Mucosa of descending colon (tissue), 3 donors: ENCODE data around the gene CES4A. TPM values are rescaled to one million over a fixed set of nuclear protein-coding genes. Genes with fewer than 3 reads are reported as not detected.

ENCODE experiments used
- ATAC-seq: fragments of 200-7000 bp; cut with Tn5 transposase; one replicate; pipeline ENCODE4 v1.9.1; 2020; ENCODE audit warnings: mild to moderate bottlenecking, moderate library complexity
- DNase-seq, 3 donors: peaks; one replicate each; pipeline ENCODE4 v3.0.0-alpha.2; 2020
- H3K36me3 ChIP-seq: fragments of 200-600 bp; one replicate; pipeline ENCODE4 v1.8.0; 2021; ENCODE audit warnings: low read depth, mild to moderate bottlenecking
- H3K4me1 ChIP-seq: fragments of 200-600 bp; one replicate; pipeline ENCODE4 v1.8.0; 2021; ENCODE audit warnings: low read depth, mild to moderate bottlenecking
- H3K4me3 ChIP-seq: fragments of 200-600 bp; one replicate; pipeline ENCODE4 v1.8.0; 2021; ENCODE audit warnings: mild to moderate bottlenecking
- H3K9me3 ChIP-seq: fragments of 200-600 bp; one replicate; pipeline ENCODE4 v1.8.0; 2021; ENCODE audit warnings: mild to moderate bottlenecking
- CTCF ChIP-seq: fragments of 200-600 bp; IDR thresholded peaks from one replicate; pipeline ENCODE4 v1.8.0; 2022; ENCODE audit warnings: antibody characterized with exemption, mild to moderate bottlenecking
- intact Hi-C, 2 donors: fragments of 100-400 bp; cut with DNase I in 1 of 2; cut with micrococcal nuclease in 1 of 2; formaldehyde crosslinking; loops; one replicate each; pipeline versions ENCODE4 v1.11.0 to v1.11.1; 2022; cut with DNase I, micrococcal nuclease
- total RNA-seq, 3 donors: library from RNA; stranded (reverse); fragmentation: NEBNext Ultra II Directional in 2 of 3; extraction: Animal tissue kit (Norgen Biotek cat#: 25700) in 2 of 3; gene quantifications; one replicate each; pipeline versions ENCODE4 v1.2.1 to v1.2.4, GENCODE V29; 2021 to 2023
- donor health status: DM: no; HTN: no; CAD: no; lungs with moderate emphysema.
- donor health status: DM: no; HTN: no; CAD: no.
- donor health status: DM: no; HTN: yes; CAD: no.

Gene CES4A
- total RNA-seq, 3 donors from 2014 or later = 6.3 to 10.1 (median 8.3) TPM

GRCh38 chr16:67016681-67017420 lies 28.5 kb downstream of the CES4A start:
- no peak for TF ChIP-seq CTCF
- intact Hi-C loops = no loop called here

GRCh38 chr16:67017421-67017750 lies 29.0 kb downstream of the CES4A start:
- no peak overlapping the region for H3K4me3 ChIP-seq
- intact Hi-C loops = no loop called here
- no peak for TF ChIP-seq CTCF
- ATAC-seq = no peak
- peaks cover 10% of the 10 kb centered on the region for H3K4me1 ChIP-seq
- no peaks in the 10 kb centered on the region for H3K36me3 ChIP-seq
- peak in 1 of 3 donors; percentile 14 for DNase-seq
- no peaks in the 10 kb centered on the region for H3K9me3 ChIP-seq

More at GRCh38 chr16:67016681-67017420, 28.5 kb downstream of the CES4A start:
- Histone ChIP-seq H3K36me3 (no peaks in the 10 kb centered on the region), H3K4me3 (no peak overlapping the region), H3K4me1 (peaks cover 10% of the 10 kb centered on the region), H3K9me3 (no peaks in the 10 kb centered on the region)
- peak in 1 of 3 donors; percentile 10 for DNase-seq
- ATAC-seq = no peak

- intact Hi-C loops = no loop called here
- Histone ChIP-seq H3K36me3 (no peaks in the 10 kb centered on the region), H3K4me3 (no peak overlapping the region), H3K4me1 (peaks cover 10% of the 10 kb centered on the region), H3K9me3 (no peaks in the 10 kb centered on the region)
- peak; percentile 58 for TF ChIP-seq CTCF
- ATAC-seq = peak; percentile 96
- DNase-seq = peak; percentile 71 to 91 (median 87)
Observed at GRCh38 chr16:67017810-67018488, 29.6 kb downstream of the CES4A start.

- no peak overlapping the region for H3K4me3 ChIP-seq
Observed at GRCh38 chr16:67019171-67019570, 30.8 kb downstream of the CES4A start.

GRCh38 chr16:67021321-67021720 lies 32.9 kb downstream of the CES4A start:
- no peak for TF ChIP-seq CTCF
- H3K9me3 ChIP-seq = no peaks in the 10 kb centered on the region
- no peaks in the 10 kb centered on the region for H3K4me1 ChIP-seq
- H3K4me3 ChIP-seq = no peak overlapping the region
- intact Hi-C loops = no loop called here
- ATAC-seq (no peak), DNase-seq (peak in 1 of 3 donors; percentile 2)
- H3K36me3 ChIP-seq = no peaks in the 10 kb centered on the region

More at GRCh38 chr16:67019171-67019570, 30.8 kb downstream of the CES4A start:
- no peak for TF ChIP-seq CTCF
- peak in 1 of 3 donors; percentile 11 for DNase-seq
- ATAC-seq = no peak
- Histone ChIP-seq H3K36me3 (no peaks in the 10 kb centered on the region), H3K9me3 (no peaks in the 10 kb centered on the region), H3K4me1 (peaks cover 5% of the 10 kb centered on the region)
- intact Hi-C loops = no loop called here
